Measurements from ENCODE around the gene SH3RF1.

The SH3RF1 gene

GRCh38 chr4:169115144-169115896 lies 155.4 kb downstream of the SH3RF1 start:
- H3K36me3 ChIP-seq (ENCODE audit: insufficient read depth, low read length): 0 out of 2 replicates have a peak, but pooled peaks cover 2% of the 10 kb centered on the region
- H3K9ac ChIP-seq (ENCODE audit: low read depth, low read length): no peak overlapping the region

GRCh38 chr4:169114341-169114974 lies 156.3 kb downstream of the SH3RF1 start:
- Histone ChIP-seq H3K4me1 (ENCODE audit: insufficient read depth, low read length) (0 out of 2 replicates have a peak, but pooled peaks cover 14% of the 10 kb centered on the region), H3K9me3 (ENCODE audit: control insufficient read depth, insufficient read depth, low read length) (no peaks in the 10 kb centered on the region), H3K36me3 (ENCODE audit: insufficient read depth, low read length) (0 out of 2 replicates have a peak, but pooled peaks cover 2% of the 10 kb centered on the region), H3K9ac (ENCODE audit: low read depth, low read length) (no peak overlapping the region)

More at GRCh38 chr4:169115144-169115896, 155.4 kb downstream of the SH3RF1 start:
- 0 out of 2 replicates have a peak, but pooled peaks cover 14% of the 10 kb centered on the region for H3K4me1 ChIP-seq (ENCODE audit: insufficient read depth, low read length)
- H3K9me3 ChIP-seq (ENCODE audit: control insufficient read depth, insufficient read depth, low read length): no peaks in the 10 kb centered on the region

GRCh38 chr4:169110633-169111032 lies 160.1 kb downstream of the SH3RF1 start:
- 0 out of 2 replicates have a peak, but pooled peaks cover 10% of the 10 kb centered on the region for H3K4me1 ChIP-seq (ENCODE audit: insufficient read depth, low read length)
- peaks cover 5% of the 10 kb centered on the region; the same call in 1 of the 2 replicates for H3K36me3 ChIP-seq (ENCODE audit: insufficient read depth, low read length)

GRCh38 chr4:169109035-169109675 lies 161.6 kb downstream of the SH3RF1 start:
- H3K9ac ChIP-seq (ENCODE audit: low read depth, low read length): no peak overlapping the region
- H3K36me3 ChIP-seq (ENCODE audit: insufficient read depth, low read length): peaks cover 5% of the 10 kb centered on the region; the same call in 1 of the 2 replicates
- H3K9me3 ChIP-seq (ENCODE audit: control insufficient read depth, insufficient read depth, low read length): no peaks in the 10 kb centered on the region
- peaks cover 13% of the 10 kb centered on the region for H3K4me1 ChIP-seq (ENCODE audit: insufficient read depth, low read length)

More at GRCh38 chr4:169110633-169111032, 160.1 kb downstream of the SH3RF1 start:
- H3K9ac ChIP-seq (ENCODE audit: low read depth, low read length): no peak overlapping the region
- H3K9me3 ChIP-seq (ENCODE audit: control insufficient read depth, insufficient read depth, low read length): no peaks in the 10 kb centered on the region

- Histone ChIP-seq H3K9ac (ENCODE audit: low read depth, low read length) (no peak overlapping the region), H3K4me1 (ENCODE audit: insufficient read depth, low read length) (peaks cover 20% of the 10 kb centered on the region), H3K9me3 (ENCODE audit: control insufficient read depth, insufficient read depth, low read length) (no peaks in the 10 kb centered on the region), H3K36me3 (ENCODE audit: insufficient read depth, low read length) (peaks cover 2% of the 10 kb centered on the region; the same call in 1 of the 2 replicates)
Measured at GRCh38 chr4:169108303-169108702, 162.5 kb downstream of the SH3RF1 start.

GRCh38 chr4:169107528-169107927 lies 163.2 kb downstream of the SH3RF1 start:
- peaks cover 2% of the 10 kb centered on the region; the same call in 1 of the 2 replicates for H3K36me3 ChIP-seq (ENCODE audit: insufficient read depth, low read length)
- H3K9me3 ChIP-seq (ENCODE audit: control insufficient read depth, insufficient read depth, low read length): no peaks in the 10 kb centered on the region
- H3K4me1 ChIP-seq (ENCODE audit: insufficient read depth, low read length): peaks cover 17% of the 10 kb centered on the region
- no peak overlapping the region for H3K9ac ChIP-seq (ENCODE audit: low read depth, low read length)

- Histone ChIP-seq H3K9me3 (ENCODE audit: control insufficient read depth, insufficient read depth, low read length) (no peaks in the 10 kb centered on the region), H3K9ac (ENCODE audit: low read depth, low read length) (no peak overlapping the region), H3K36me3 (ENCODE audit: insufficient read depth, low read length) (peaks cover 2% of the 10 kb centered on the region; the same call in 1 of the 2 replicates), H3K4me1 (ENCODE audit: insufficient read depth, low read length) (peaks cover 10% of the 10 kb centered on the region)
Measured at GRCh38 chr4:169106696-169107229, 164.0 kb downstream of the SH3RF1 start.

- H3K4me1 ChIP-seq (ENCODE audit: insufficient read depth, low read length): peaks cover 10% of the 10 kb centered on the region
- H3K9ac ChIP-seq (ENCODE audit: low read depth, low read length): no peak overlapping the region
- H3K36me3 ChIP-seq (ENCODE audit: insufficient read depth, low read length): peaks cover 2% of the 10 kb centered on the region; the same call in 1 of the 2 replicates
- H3K9me3 ChIP-seq (ENCODE audit: control insufficient read depth, insufficient read depth, low read length): no peaks in the 10 kb centered on the region
Measured at GRCh38 chr4:169105620-169106019, 165.1 kb downstream of the SH3RF1 start.

- H3K36me3 ChIP-seq (ENCODE audit: insufficient read depth, low read length): peaks cover 2% of the 10 kb centered on the region; the same call in 1 of the 2 replicates
- H3K9me3 ChIP-seq (ENCODE audit: control insufficient read depth, insufficient read depth, low read length): no peaks in the 10 kb centered on the region
- H3K4me1 ChIP-seq (ENCODE audit: insufficient read depth, low read length): peaks cover 10% of the 10 kb centered on the region
- no peak overlapping the region for H3K9ac ChIP-seq (ENCODE audit: low read depth, low read length)
Measured at GRCh38 chr4:169103966-169104412, 166.8 kb downstream of the SH3RF1 start.

GRCh38 chr4:169102026-169102425 lies 168.7 kb downstream of the SH3RF1 start:
- Histone ChIP-seq H3K4me1 (ENCODE audit: insufficient read depth, low read length) (peaks cover 10% of the 10 kb centered on the region), H3K9me3 (ENCODE audit: control insufficient read depth, insufficient read depth, low read length) (no peaks in the 10 kb centered on the region), H3K9ac (ENCODE audit: low read depth, low read length) (no peak overlapping the region), H3K36me3 (ENCODE audit: insufficient read depth, low read length) (peaks cover 2% of the 10 kb centered on the region)

- no peaks in the 10 kb centered on the region for H3K9me3 ChIP-seq (ENCODE audit: control insufficient read depth, insufficient read depth, low read length)
- no peaks in the 10 kb centered on the region; the same call in 1 of the 2 replicates for H3K36me3 ChIP-seq (ENCODE audit: insufficient read depth, low read length)
- H3K9ac ChIP-seq (ENCODE audit: low read depth, low read length): no peak overlapping the region
- H3K4me1 ChIP-seq (ENCODE audit: insufficient read depth, low read length): peaks cover 10% of the 10 kb centered on the region
Measured at GRCh38 chr4:169100670-169101101, 170.1 kb downstream of the SH3RF1 start.

GRCh38 chr4:169099771-169100180 lies 171.0 kb downstream of the SH3RF1 start:
- Histone ChIP-seq H3K9ac (ENCODE audit: low read depth, low read length) (no peak overlapping the region), H3K4me1 (ENCODE audit: insufficient read depth, low read length) (peaks cover 10% of the 10 kb centered on the region), H3K9me3 (ENCODE audit: control insufficient read depth, insufficient read depth, low read length) (no peaks in the 10 kb centered on the region), H3K36me3 (ENCODE audit: insufficient read depth, low read length) (no peaks in the 10 kb centered on the region; the same call in 1 of the 2 replicates)

GRCh38 chr4:169098969-169099690 lies 171.6 kb downstream of the SH3RF1 start:
- H3K9ac ChIP-seq (ENCODE audit: low read depth, low read length): no peak overlapping the region

More at GRCh38 chr4:169098969-169099690, 171.6 kb downstream of the SH3RF1 start:
- Histone ChIP-seq H3K9me3 (ENCODE audit: control insufficient read depth, insufficient read depth, low read length) (no peaks in the 10 kb centered on the region), H3K4me1 (ENCODE audit: insufficient read depth, low read length) (peaks cover 6% of the 10 kb centered on the region), H3K36me3 (ENCODE audit: insufficient read depth, low read length) (no peaks in the 10 kb centered on the region; the same call in 1 of the 2 replicates)
